Uterus (tissue), 2 donors: ENCODE data around the gene HAS3.

Experiments used
- CTCF ChIP-seq, 4 experiments: fragments of 200-600 bp in 2 of 4; fragments of 450-650 bp in 2 of 4; sonication (generic) in 2 of 4; IDR thresholded peaks; one replicate each; pipeline ENCODE4 v1.5.1; 2016 to 2019; ENCODE audit warnings: antibody characterized with exemption in 4 of 4, mild to moderate bottlenecking in 2 of 4, moderate library complexity in 1 of 4
- POLR2A ChIP-seq, 2 donors: fragments of 450-650 bp; IDR thresholded peaks; one replicate each; pipeline ENCODE4 v1.6.1; 2016; ENCODE audit warnings: antibody characterized with exemption in 2 of 2, mild to moderate bottlenecking in 1 of 2, moderate library complexity in 1 of 2

- TF ChIP-seq CTCF (IDR thresholded peaks at IDR 0.05): no peak
- no peak for TF ChIP-seq POLR2A (IDR thresholded peaks at IDR 0.05)
Observed at GRCh38 chr16:69107316-69107962, 2.0 kb downstream of the HAS3 start.
